ENCODE data around the gene PUS10. TPM values are rescaled to one million over a fixed set of nuclear protein-coding genes. Genes with fewer than 3 reads are reported as not detected.
"Not testable (repeated sequence)": the region's sequence is repeated elsewhere in the genome, so short reads cannot be mapped to it uniquely, and the experiment has no call there.

PUS10 gene
- polyA plus RNA-seq, 1 experiment: 10.2 TPM

- no peak overlapping the region for H3K4me3 ChIP-seq (ENCODE audit: low read depth, low read length)
- no peak for DNase-seq (ENCODE audit: low read depth, low spot score)
- POLR2A ChIA-PET: no interaction called here
- H3K27me3 ChIP-seq (ENCODE audit: control insufficient read depth, insufficient read depth, low read length): no peaks in the 10 kb centered on the region
- CTCF ChIA-PET: interaction anchor here (0.8 to 1.2 kb wide), 3 partner anchors 12 to 279 kb away, joined by 4 to 5 read pairs (median 4); no protein-coding TSS in a partner anchor
- no peak overlapping the region for H3K27ac ChIP-seq (ENCODE audit: low read depth, low read length)
- H3K9me3 ChIP-seq (ENCODE audit: control insufficient read depth, insufficient read depth, low read length): 0 out of 2 replicates have a peak, but pooled peaks cover 4% of the 10 kb centered on the region
- TF ChIP-seq, protein P1, sequence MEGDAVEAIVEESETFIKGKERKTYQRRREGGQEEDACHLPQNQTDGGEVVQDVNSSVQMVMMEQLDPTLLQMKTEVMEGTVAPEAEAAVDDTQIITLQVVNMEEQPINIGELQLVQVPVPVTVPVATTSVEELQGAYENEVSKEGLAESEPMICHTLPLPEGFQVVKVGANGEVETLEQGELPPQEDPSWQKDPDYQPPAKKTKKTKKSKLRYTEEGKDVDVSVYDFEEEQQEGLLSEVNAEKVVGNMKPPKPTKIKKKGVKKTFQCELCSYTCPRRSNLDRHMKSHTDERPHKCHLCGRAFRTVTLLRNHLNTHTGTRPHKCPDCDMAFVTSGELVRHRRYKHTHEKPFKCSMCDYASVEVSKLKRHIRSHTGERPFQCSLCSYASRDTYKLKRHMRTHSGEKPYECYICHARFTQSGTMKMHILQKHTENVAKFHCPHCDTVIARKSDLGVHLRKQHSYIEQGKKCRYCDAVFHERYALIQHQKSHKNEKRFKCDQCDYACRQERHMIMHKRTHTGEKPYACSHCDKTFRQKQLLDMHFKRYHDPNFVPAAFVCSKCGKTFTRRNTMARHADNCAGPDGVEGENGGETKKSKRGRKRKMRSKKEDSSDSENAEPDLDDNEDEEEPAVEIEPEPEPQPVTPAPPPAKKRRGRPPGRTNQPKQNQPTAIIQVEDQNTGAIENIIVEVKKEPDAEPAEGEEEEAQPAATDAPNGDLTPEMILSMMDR (IDR thresholded peaks at IDR 0.05; ENCODE audit: low read depth, low read length): no peak
Observed at GRCh38 chr2:60987041-60987440, 31.0 kb downstream of the PUS10 start.

GRCh38 chr2:60984720-60985119, 33.3 kb downstream of the PUS10 start:
- ChIA-PET POLR2A (no interaction called here), CTCF (no interaction called here)
- no peaks in the 10 kb centered on the region for H3K27me3 ChIP-seq (ENCODE audit: control insufficient read depth, insufficient read depth, low read length)
- no peaks in the 10 kb centered on the region for H3K9me3 ChIP-seq (ENCODE audit: control insufficient read depth, insufficient read depth, low read length)
- no peak for DNase-seq (ENCODE audit: low read depth, low spot score)
- H3K4me3 ChIP-seq (ENCODE audit: low read depth, low read length): no peak overlapping the region
- H3K27ac ChIP-seq (ENCODE audit: low read depth, low read length): no peak overlapping the region
- TF ChIP-seq, protein P1 (IDR thresholded peaks at IDR 0.05; ENCODE audit: low read depth, low read length): no peak

DNA sequence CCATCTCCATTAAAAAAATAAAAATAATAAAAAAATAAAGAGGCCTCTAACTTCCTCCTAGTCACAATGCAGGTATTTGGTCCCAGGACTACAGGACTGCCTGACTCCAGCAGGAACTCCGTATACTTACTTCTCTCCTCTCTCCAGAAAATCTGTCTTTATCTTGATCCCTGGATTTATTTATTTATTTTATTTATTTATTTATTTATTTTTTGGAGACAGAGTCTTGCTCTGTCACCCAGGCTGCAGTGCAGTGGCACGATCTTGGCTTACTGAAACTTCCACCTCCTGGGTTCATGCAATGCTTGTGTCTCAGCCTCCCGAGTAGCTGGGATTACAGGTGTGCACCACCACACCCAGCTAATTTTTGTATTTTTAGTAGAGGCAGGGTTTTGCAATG, 36.0 kb downstream of the PUS10 start:
- H3K27me3 ChIP-seq (ENCODE audit: control insufficient read depth, insufficient read depth, low read length); H3K4me3 ChIP-seq (ENCODE audit: low read depth, low read length); DNase-seq (ENCODE audit: low read depth, low spot score); H3K27ac ChIP-seq (ENCODE audit: low read depth, low read length); POLR2A ChIA-PET; H3K9me3 ChIP-seq (ENCODE audit: control insufficient read depth, insufficient read depth, low read length): not testable (repeated sequence)
- CTCF ChIA-PET: interaction anchor here (1.3 kb wide), 1 partner anchor 17 kb away, joined by 5 read pairs; no protein-coding TSS in a partner anchor

DNA sequence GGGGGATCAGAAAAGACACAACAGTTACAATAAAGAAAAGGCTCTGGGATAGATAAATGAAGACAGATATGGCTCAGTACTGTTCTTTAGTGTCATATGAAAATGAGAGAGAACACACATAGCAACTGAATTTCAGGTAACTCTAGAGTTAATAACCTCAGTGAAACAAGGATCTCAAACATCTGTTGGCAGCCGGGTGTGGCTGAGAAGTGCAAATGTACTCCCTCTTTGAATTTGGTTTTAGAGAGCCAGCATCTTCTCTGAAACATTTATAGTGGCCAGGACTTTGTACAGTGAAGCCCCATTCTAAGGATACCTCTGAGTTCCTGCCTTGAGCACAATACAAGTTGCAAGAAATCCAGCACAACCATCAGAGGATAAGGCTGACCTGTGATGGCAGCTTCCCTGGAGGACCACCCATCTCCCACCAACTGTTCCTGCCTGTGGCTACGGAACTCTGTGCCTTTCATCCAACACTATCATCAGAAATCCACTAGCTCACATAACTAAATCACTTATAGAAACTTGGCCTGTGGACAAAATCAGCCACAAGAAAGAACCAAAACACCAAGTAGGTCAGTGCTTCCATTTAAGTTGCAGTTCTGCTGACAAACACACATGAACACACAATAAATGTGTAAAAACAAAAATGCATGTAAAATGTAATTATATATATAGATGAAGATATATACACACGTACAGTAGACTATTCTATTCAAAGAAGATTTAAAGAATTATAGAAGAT, 37.8 kb downstream of the PUS10 start:
- no peak for DNase-seq (ENCODE audit: low read depth, low spot score)
- Histone ChIP-seq H3K27me3 (ENCODE audit: control insufficient read depth, insufficient read depth, low read length) (no peaks in the 10 kb centered on the region), H3K27ac (ENCODE audit: low read depth, low read length) (no peak overlapping the region), H3K9me3 (ENCODE audit: control insufficient read depth, insufficient read depth, low read length) (no peaks in the 10 kb centered on the region), H3K4me3 (ENCODE audit: low read depth, low read length) (no peak overlapping the region)
- ChIA-PET POLR2A (no interaction called here), CTCF (no interaction called here)
- TF ChIP-seq, protein P1 (IDR thresholded peaks at IDR 0.05; ENCODE audit: low read depth, low read length): no peak

GRCh38 chr2:60979231-60979630, 38.8 kb downstream of the PUS10 start:
- TF ChIP-seq, protein P1 (IDR thresholded peaks at IDR 0.05; ENCODE audit: low read depth, low read length): no peak
- no peak for DNase-seq (ENCODE audit: low read depth, low spot score)
- CTCF ChIA-PET: no interaction called here
- no peak overlapping the region for H3K27ac ChIP-seq (ENCODE audit: low read depth, low read length)
- no peak overlapping the region for H3K4me3 ChIP-seq (ENCODE audit: low read depth, low read length)
- H3K27me3 ChIP-seq (ENCODE audit: control insufficient read depth, insufficient read depth, low read length): no peaks in the 10 kb centered on the region
- POLR2A ChIA-PET: no interaction called here
- H3K9me3 ChIP-seq (ENCODE audit: control insufficient read depth, insufficient read depth, low read length): peaks cover 3% of the 10 kb centered on the region; the same call in 1 of the 2 replicates
